Measurements from ENCODE around the gene SAC3D1. TPM values are rescaled to one million over a fixed set of nuclear protein-coding genes. Genes with fewer than 3 reads are reported as not detected.
"Not testable (repeated sequence)": the region's sequence is repeated elsewhere in the genome, so short reads cannot be mapped to it uniquely, and the experiment has no call there.

SAC3D1 gene
- 10 to 100 TPM; 18.3 to 20.5 TPM for total RNA-seq

DNA sequence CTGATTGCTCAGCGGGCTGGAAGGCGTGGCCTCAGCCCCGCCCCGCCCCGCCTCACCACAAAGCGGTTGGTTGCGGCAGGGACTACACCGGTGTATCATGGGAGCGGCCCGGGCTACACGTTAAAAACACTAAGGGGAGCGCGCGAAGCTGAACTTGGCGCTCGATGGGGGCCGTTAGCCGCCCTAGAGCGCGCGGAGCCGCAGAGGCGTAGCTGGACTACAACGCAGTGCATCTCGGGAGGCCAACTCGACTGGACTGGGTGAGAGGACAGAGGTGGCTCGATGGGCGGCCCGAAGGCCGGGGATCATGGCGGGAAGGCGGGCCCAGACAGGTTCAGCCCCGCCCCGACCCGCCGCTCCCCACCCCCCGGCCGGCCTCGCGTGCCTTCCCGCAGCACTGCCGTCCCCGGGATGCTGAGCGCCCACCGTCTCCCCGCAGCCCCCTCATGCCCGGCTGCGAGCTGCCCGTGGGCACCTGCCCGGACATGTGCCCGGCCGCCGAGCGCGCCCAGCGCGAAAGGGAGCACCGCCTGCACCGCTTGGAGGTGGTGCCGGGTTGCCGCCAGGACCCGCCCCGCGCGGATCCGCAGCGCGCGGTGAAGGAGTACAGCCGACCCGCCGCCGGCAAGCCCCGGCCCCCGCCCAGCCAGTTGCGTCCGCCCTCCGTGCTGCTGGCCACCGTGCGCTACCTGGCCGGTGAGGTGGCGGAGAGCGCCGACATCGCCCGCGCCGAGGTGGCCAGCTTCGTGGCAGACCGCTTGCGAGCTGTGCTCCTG, at the start of gene SAC3D1:
Gene SAC3D1, plus strand, starts transcription at position 364 of the 776 bp plus-strand sequence. Its CDS starts 83 bp downstream, at position 447.
- ChIA-PET POLR2A (no interaction called here), CTCF (interaction anchor here (0.6 to 2.3 kb wide), 9 partner anchors 9 to 179 kb away, joined by 3 to 10 read pairs (median 3); partner anchors contain the start of genes ARL2, CAPN1, FAU and MRPL49)

DNA sequence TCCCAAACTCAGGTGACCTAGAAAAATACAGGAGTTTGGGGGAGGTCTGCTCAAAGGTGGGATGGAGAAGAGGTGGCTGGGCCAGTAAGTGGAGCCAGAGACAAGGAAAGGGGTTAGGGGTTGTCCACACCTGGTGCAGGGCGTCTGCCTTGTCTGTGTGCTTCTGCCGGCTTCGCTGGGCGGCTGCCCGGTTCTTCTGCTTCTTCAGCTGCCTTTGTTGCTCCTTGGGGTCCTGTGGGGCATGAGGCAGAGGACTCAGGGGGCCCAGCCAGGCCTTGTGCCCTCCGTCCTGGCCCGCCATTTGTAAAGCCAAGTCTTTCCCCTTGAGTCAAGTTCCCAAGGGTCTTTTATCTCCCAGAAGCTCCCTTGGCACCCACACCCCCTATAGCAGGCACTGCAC, 46.7 kb upstream of the SAC3D1 start:
- POLR2A ChIA-PET: no interaction called here
- CTCF ChIA-PET: no interaction called here

DNA sequence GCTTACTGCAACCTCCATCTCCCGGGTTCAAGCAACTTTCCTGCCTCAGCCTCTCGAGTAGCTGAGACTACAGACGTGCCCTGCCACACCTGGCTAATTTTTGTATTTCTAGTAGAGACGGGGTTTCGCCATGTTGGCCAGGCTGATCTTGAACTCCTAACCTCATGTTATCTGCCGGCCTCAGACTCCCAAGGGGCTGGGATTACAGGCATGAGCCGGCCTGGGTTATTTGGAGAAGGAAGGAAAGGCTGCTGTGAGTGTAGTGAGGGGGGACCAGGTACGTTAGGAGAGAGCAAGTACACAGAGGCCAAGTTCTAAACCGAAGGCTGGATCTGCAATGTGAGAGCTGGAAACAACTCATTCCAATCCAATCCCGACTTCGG, 44.7 kb upstream of the SAC3D1 start:
- ChIA-PET CTCF (no interaction called here), POLR2A (no interaction called here)

DNA sequence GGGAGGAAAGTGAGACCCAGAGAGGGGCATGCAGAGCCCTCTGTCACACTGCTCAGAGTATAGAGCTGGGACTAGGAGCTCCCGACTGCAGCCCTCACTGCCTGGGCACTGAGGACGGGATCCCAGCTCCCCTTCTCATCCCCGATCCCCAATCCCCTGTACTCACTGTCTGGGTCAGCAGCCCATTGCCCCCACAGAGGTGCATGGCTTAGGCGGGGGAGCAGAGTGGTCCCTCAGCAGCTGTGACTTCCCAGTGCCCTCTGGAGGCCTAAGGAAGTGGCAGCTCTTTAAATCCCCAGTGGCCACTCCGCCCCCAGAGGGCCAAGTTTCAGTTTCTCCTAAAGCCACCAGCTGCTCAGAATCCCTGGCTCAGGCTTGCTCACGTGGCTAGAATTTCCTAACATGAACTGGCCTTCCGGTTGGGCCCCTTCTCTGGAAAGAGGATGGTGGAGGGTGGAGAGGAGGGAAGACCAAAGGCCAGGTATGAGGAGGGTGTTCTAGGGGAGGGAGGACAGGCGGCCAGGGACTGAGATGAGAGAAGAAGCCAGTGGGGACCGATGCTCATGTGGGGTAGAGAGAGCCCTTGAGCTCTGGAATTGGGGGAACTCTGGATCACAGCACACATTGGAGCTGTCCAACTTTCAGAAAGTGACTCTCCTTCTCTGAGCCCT, 44.2 kb upstream of the SAC3D1 start, which contains the start of gene BATF2:
Gene BATF2, minus strand, starts transcription at position 262 of the 671 bp plus-strand sequence. Its CDS starts 57 bp downstream, at position 205.
- ChIA-PET POLR2A (no interaction called here), CTCF (no interaction called here)

DNA sequence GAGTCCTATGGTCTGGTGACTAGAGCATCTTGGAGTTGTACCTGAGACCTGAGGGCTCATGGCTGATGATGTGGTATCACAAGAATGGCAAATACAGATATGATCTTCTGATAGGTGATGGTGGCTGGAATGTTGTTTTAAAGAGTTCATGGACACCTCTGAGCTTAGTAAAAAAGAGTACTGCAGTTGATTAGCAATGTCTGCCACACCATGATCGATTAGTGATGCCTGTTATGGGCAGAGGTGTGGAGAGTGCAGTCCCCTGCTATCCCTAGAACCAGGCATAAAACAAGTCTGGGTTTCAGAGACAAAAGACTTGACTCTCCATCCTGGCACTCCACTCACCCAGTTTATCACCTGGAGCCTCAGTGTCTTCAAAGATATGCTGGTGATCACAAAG, 42.9 kb upstream of the SAC3D1 start:
- POLR2A ChIA-PET: no interaction called here
- CTCF ChIA-PET: interaction anchor here (1.0 to 1.3 kb wide), 3 partner anchors 13 to 149 kb away, joined by 3 read pairs; no protein-coding TSS in a partner anchor

DNA sequence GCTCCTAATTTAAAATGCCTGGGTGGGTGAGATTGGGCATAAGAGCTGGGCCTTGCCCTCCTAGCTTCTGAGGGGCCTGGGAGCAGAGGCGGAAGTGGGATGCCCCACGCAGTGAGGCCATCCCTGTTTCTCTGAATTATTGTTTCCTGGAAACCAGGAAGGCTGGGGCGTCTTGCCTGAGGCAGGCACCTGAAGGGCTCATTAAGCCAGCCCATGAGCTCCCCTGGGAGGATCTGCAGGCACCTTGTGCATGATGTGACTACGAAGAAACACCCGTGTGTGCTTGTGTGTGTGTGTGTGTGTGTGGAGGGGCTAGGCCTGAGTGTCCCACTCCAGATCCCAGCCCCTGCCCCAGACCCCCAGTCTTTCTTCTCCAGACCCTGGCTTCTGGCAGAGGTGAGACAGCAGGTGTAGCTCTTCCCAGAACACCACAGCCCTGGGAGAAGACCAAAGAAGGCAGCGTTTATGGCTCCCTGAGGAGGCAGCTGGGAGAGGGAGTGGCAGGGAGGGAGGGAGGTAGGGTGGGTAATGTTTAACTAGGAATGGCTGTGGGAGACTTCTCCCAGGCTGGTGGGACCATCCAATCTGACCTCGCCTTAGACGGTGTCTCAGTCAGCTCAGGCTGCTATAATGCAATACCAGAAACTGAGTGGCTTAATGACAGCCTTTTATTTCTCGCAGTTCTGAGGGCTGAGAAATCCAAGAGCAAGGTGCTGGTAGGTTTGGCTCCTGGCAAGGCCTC, 42.1 kb upstream of the SAC3D1 start:
- CTCF ChIA-PET: interaction anchor here (0.8 to 1.3 kb wide), 4 partner anchors 12 to 149 kb away, joined by 3 read pairs; partner anchors contain the start of gene ARL2
- POLR2A ChIA-PET: interaction anchor here (0.6 kb wide), 1 partner anchor 121 kb away, joined by 3 read pairs; no protein-coding TSS in a partner anchor

DNA sequence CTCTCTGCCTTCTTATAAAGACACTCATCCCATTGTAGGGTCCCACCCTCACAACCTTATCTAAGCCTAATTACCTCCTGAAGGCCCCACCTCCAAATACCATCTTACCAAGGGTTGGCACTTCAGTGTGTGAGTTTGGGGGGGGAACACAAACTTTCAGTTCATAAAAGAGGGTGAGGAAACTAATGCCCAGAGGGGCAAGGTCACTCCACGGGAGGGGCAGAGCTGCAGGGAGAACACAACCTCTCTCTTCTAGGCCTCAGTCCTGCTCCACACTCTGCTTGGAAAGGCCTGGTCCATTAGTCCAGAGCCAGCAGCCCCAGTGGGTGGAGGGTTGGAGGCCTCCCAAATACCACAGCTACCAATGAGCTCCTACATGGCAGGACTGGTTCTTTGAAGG, 41.5 kb upstream of the SAC3D1 start:
- POLR2A ChIA-PET: no interaction called here

DNA sequence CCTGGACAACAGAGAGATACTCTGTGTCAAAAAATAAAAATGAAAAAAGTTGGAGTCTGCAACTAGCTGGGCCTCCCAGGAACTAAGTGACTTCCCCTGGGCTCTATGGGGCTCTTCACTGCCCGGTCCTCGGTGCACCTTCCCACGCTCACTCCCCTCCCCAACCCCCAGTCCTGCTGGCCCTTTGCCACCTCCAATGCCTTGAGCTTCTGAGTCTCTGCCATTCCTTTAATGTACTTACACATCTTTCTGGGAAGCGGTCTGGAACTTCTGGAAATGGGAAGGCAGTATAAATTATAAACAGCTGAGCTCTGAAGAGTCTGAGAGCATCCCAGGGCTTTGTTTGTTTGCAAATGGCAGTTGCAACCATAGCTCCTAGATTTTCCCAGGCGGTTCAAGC, 38.3 kb upstream of the SAC3D1 start:
- ChIA-PET CTCF (interaction anchor here (2.4 kb wide), 1 partner anchor 11 kb away, joined by 8 read pairs; the partner anchor contains the start of gene ARL2), POLR2A (no interaction called here)

More for the DNA sequence above, 41.5 kb upstream of the SAC3D1 start:
- CTCF ChIA-PET: no interaction called here

DNA sequence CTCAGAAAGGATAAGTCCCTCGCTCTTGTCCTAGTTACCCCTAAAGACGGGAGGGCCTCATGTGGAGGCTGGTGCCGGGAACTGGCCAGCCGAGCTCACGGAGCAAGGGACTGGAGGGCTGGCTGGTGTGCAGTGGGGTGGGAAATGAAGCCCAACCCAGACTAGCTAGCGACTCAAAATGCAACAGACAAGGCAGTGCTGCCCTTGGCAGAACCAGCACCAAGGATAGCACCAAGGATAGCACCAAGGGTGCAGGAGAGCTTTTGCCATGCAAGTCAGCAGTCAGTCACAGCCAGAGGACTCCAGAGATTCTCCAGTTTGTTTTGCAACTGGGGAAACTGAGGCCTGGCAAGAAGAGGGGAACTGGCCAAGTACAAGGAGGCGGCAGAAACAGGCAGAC, 37.7 kb upstream of the SAC3D1 start:
- ChIA-PET CTCF (interaction anchor here (2.4 kb wide), 1 partner anchor 11 kb away, joined by 8 read pairs; the partner anchor contains the start of gene ARL2), POLR2A (no interaction called here)

DNA sequence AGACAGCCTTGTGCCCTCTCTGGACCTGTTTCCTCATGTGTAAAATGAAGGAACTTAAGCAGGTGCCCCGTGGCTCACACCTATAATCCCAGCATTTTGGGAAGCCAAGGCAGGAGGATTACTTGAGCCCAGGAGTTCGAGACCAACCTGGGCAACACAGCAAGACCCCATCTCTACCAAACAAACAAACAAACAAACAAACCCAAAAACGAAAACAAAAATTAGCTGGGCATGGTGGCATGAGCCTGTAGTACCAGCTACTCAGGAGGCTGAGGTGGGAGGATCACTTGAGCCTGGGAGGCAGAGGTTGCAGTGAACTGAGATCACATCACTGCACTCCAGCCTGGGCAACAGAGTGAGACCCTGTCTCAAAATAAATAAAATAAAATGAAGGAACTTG, 37.0 kb upstream of the SAC3D1 start:
- POLR2A ChIA-PET: not testable (repeated sequence)
- CTCF ChIA-PET: interaction anchor here (1.4 kb wide), 1 partner anchor 10 kb away, joined by 4 read pairs; the partner anchor contains the start of gene ARL2

DNA sequence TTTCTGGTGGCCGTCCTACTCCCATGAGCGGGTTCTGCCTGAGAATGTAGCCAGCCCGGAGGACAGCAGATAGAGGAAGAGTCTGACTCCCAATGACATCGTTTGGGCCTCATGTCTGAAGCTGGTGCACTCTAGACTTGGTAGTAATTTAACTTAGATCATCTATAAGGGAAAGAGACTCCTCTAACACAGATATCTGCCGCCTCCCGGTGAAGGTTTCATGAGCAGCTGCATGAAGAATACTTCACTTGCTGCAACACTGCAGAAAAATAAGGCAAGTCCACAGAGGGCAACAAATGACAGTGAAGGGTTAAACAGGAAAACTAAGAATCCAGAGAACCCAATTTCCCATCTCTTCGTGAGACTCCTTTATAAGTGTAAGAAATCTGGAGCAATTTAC, 33.0 kb upstream of the SAC3D1 start:
- ChIA-PET CTCF (no interaction called here), POLR2A (no interaction called here)

DNA sequence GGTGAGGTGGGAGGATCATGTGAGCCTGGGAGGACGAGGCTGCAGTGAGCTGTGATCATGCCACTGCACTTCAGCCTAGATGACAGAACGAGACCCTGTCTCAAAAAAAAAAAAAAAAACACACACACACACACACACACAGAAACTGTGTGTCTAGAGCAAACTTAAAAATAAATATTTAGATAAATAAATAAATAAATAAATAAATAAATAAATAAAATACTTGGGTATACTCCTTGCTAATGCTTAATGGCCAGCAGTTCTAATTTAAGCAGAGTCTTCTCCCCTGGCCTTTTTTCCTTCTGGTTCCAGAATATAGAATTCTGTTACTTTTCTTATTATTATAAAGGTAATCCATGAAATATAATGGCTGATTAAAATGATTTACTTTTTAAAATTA, 32.1 kb upstream of the SAC3D1 start:
- CTCF ChIA-PET: no interaction called here

DNA sequence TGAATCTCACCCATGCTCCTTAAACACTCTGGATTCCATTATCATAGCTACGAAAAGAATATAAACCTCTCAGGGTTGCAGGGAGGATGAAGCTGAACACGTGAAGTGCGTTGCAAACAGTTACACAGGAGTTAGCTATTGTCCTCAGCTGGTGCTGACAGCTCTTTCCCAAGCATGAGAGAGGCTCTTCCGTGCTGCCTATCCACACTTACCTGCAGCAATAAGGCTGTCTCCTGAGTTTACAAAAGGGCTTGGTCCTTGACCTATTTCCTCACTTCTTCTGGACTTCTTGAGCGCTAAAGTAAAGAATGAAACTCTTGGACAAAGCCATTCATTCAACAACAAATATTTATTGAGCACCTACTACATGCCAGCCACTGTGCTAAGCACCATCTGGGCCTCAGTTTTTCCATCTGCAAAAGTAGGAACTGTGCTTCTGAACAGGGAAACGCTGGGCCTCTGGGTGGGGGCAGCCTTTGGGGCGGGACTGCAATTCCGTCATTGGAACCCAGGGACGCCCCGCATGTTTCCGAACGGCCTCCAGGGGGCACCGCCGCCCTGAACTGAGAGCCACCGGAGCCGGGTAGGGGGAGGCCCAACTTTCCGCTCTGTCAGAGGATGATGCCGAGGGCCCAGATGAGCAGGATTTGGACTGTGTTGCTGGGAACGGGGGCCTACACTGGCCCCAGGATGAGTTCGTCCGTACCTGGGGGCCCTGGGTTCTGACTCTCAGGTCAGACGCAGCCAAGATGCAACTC, 27.7 kb upstream of the SAC3D1 start:
- CTCF ChIA-PET: interaction anchor here (0.5 to 3.5 kb wide), 37 partner anchors 7 to 281 kb away, joined by 3 to 28 read pairs (median 4); partner anchors contain the start of genes CDC42BPG, FAU, MAJIN and MRPL49
- POLR2A ChIA-PET: interaction anchor here (1.4 to 2.2 kb wide), 3 partner anchors 70 to 108 kb away, joined by 6 to 7 read pairs (median 6); partner anchors contain the start of genes CDCA5, FAU, MRPL49 and ZFPL1

More for the DNA sequence above, 32.1 kb upstream of the SAC3D1 start:
- POLR2A ChIA-PET: no interaction called here

DNA sequence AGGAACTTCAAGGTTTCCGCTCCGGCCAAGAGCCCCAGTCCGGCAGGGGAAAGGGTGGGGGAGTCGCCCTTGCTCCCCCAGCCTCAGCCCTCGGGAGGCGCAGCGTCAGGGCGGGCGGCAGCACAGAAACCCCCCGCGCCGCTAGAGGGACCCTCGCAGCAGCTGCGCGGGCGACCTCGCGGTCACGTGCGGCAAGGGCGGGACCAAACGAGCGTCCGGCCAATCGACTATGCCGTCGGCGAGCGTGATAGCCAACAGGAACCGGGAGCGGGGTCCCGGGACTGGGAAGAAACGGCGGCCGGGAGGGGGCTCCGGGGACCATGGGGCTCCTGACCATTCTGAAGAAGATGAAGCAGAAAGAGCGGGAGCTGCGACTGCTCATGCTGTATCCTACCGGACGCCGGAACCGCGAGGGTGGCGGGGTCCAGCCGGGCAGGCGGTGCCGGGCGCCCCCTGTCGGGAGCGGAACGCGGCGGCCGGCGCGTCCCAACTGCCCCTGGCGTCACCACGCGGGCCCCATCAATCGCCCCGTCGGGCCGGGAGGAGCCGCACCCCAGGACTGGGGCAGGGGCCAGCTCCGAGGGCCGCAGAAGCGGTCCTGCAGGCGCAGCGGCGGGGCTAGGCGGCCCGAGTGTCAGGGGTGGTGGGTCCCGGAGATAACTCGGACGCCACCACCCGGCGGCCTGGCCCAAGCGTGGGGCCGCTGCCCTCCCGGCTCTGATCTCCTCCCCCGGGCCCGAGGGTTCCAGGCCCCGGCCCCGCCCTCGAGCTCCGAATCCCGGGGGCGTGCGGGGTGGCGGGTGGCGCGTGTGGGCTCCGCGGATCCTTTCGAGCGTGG, 26.9 kb upstream of the SAC3D1 start, which contains the start of gene ARL2:
Gene ARL2, plus strand, starts transcription at position 273 of the 838 bp plus-strand sequence. Its CDS starts 48 bp downstream, at position 321.
- POLR2A ChIA-PET: interaction anchor here (0.6 to 2.2 kb wide), 6 partner anchors 12 to 172 kb away, joined by 3 to 7 read pairs (median 4); partner anchors contain the start of genes CDCA5, FAU, MRPL49 and ZFPL1
- CTCF ChIA-PET: interaction anchor here (0.7 to 3.5 kb wide), 41 partner anchors 8 to 846 kb away, joined by 3 to 28 read pairs (median 4); partner anchors contain the start of genes FAU, MAJIN, MRPL49 and SAC3D1

DNA sequence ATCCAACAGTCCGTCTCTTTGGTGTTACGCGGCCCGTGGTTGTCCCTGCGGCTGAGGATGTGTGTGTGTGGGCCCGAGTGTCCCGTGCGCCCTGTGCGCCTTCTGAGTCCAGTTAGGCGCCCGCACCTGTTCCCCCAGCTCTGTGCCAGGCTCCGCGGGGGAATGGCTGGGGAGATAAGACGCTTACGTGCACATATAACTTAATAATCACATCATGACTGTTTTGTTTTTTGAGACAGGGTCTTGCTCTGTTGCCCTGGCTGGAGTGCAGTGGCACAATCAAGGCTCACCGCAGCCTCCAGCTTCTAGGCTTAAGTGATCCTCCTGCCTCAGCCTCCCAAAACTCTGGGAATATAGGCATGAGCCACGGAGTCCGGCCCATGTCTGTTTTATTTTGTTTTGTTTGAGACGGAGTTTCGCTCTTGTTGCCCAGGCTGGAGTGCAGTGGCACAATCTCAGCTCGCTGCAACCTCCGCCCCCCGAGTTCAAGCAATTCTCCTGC, 26.2 kb upstream of the SAC3D1 start:
- POLR2A ChIA-PET: interaction anchor here (0.6 to 2.2 kb wide), 6 partner anchors 12 to 172 kb away, joined by 3 to 7 read pairs (median 4); partner anchors contain the start of genes CDCA5, FAU, MRPL49 and ZFPL1
- CTCF ChIA-PET: interaction anchor here (0.7 to 3.5 kb wide), 32 partner anchors 8 to 845 kb away, joined by 3 to 28 read pairs (median 4); partner anchors contain the start of genes FAU, MAJIN, MRPL49 and SAC3D1

DNA sequence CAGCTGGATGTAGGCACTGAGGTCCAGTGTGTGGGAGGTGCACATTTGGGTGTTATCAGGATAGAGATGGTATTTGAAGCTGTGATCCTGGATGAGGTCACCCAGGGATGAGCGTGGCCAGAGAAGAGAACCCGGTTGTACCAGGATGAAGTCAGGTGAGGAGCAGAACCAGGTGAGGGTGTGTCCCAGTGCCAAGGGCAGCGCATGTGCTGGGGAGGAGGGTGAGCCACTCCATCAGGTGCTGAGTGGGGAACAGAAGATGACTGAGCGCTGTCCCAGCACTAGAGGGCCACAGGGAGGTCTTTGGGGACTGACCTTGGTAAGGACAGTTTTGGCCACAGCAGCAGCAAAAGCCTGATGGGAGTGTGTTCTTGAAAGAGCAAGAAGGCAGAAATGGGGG, 24.3 kb upstream of the SAC3D1 start:
- POLR2A ChIA-PET: no interaction called here
- CTCF ChIA-PET: no interaction called here

DNA sequence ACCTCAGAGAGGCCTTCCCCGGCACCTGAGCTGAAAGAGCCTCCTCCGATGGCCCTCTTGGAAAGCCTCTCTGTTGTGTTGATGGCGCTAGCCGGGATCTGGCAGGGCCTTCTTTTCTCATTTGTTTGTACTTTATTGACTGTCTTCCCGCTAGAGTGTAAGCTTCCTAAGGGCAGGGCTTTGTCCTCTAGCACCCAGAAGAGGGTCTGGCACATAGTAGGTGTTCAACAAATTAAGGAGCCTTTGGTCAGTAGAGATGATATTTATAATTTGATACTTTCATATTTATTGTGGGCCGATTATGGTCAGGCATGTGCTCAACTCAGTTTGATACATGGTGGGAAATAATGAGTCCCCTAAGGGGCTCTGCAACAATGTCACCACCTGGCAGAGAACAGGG, 23.1 kb upstream of the SAC3D1 start:
- POLR2A ChIA-PET: interaction anchor here (0.5 to 0.8 kb wide), 3 partner anchors 58 to 99 kb away, joined by 3 to 4 read pairs (median 3); partner anchors contain the start of gene CDCA5

More for the DNA sequence above, 23.1 kb upstream of the SAC3D1 start:
- CTCF ChIA-PET: interaction anchor here (1.2 kb wide), 1 partner anchor 9 kb away, joined by 3 read pairs; no protein-coding TSS in a partner anchor
